SK-N-SH treated with all-trans-retinoic acid at 6 μM for 48 hours (cell line): ENCODE measurements around the gene CD59.
A peak's percentile ranks its signal among the peaks of the same experiment; 100 is the strongest.

Experiments
- ATAC-seq: fragments of 200-7000 bp; cut with Tn5 transposase; 3 replicates; pipeline ENCODE4 v1.9.1; 2020; ENCODE audit warnings: mild to moderate bottlenecking, moderate library complexity
- ARNTL ChIP-seq: fragments of 450-650 bp; formaldehyde crosslinking; IDR thresholded peaks from 2 replicates; pipeline ENCODE4 v1.5.0; 2020; ENCODE audit warnings: low read depth, mild to moderate bottlenecking, moderate library complexity, borderline replicate concordance
- BACH2 ChIP-seq: fragments of 250-450 bp; sonication (Bioruptor Pico); IDR thresholded peaks from 2 replicates; pipeline ENCODE4 v1.9.0; 2021; ENCODE audit warnings: mild to moderate bottlenecking, borderline replicate concordance
- CSDC2 ChIP-seq: fragments of 250-450 bp; sonication (Bioruptor Pico); IDR thresholded peaks from 2 replicates; pipeline ENCODE4 v1.5.0; 2020; ENCODE audit warnings: mild to moderate bottlenecking, moderate library complexity
- ESRRG ChIP-seq: fragments of 250-450 bp; sonication (Bioruptor Pico); IDR thresholded peaks from 2 replicates; pipeline ENCODE4 v1.6.1; 2021; ENCODE audit warnings: mild to moderate bottlenecking
- GLIS3 ChIP-seq: fragments of 250-450 bp; sonication (Bioruptor Pico); IDR thresholded peaks from 2 replicates; pipeline ENCODE4 v1.5.0; 2020; ENCODE audit warnings: mild to moderate bottlenecking, moderate library complexity
- ISL1 ChIP-seq: fragments of 250-450 bp; sonication (Bioruptor Pico); IDR thresholded peaks from 2 replicates; pipeline ENCODE4 v2.1.2; 2022; ENCODE audit warnings: mild to moderate bottlenecking, moderate library complexity
- OSR1 ChIP-seq: fragments of 250-450 bp; sonication (Bioruptor Pico); IDR thresholded peaks from 2 replicates; pipeline ENCODE4 v1.8.0; 2022; ENCODE audit warnings: moderate library complexity, mild to moderate bottlenecking, inconsistent platforms
- PPARA ChIP-seq: fragments of 250-450 bp; sonication (Bioruptor Pico); IDR thresholded peaks from 2 replicates; pipeline ENCODE4 v1.5.0; 2020; ENCODE audit warnings: mild to moderate bottlenecking, borderline replicate concordance
- RARB ChIP-seq: fragments of 250-450 bp; sonication (Bioruptor Pico); IDR thresholded peaks from 2 replicates; pipeline ENCODE4 v1.8.0; 2021; ENCODE audit warnings: mild to moderate bottlenecking, moderate library complexity
- SNAI2 ChIP-seq: fragments of 250-450 bp; sonication (Bioruptor Pico); IDR thresholded peaks from 2 replicates; pipeline ENCODE4 v1.5.0; 2020; ENCODE audit warnings: mild to moderate bottlenecking, moderate library complexity
- TCF4 ChIP-seq: fragments of 250-450 bp; sonication (Bioruptor Pico); IDR thresholded peaks from 2 replicates; pipeline ENCODE4 v1.8.0; 2021; ENCODE audit warnings: mild to moderate bottlenecking, moderate library complexity, borderline replicate concordance
- TOX ChIP-seq: fragments of 250-450 bp; sonication (Bioruptor Pico); IDR thresholded peaks from 2 replicates; pipeline ENCODE4 v1.8.0; 2021; ENCODE audit warnings: mild to moderate bottlenecking, moderate library complexity, borderline replicate concordance
- ZC3H10 ChIP-seq: fragments of 250-450 bp; sonication (Bioruptor Pico); IDR thresholded peaks from 2 replicates; pipeline ENCODE4 v1.5.1; 2021; ENCODE audit warnings: mild to moderate bottlenecking, moderate library complexity
- ZFP3 ChIP-seq: fragments of 250-450 bp; sonication (Bioruptor Pico); IDR thresholded peaks from 2 replicates; pipeline ENCODE4 v1.5.0; 2020; ENCODE audit warnings: mild to moderate bottlenecking, moderate library complexity
- ZFP30 ChIP-seq: fragments of 450-650 bp; formaldehyde crosslinking; IDR thresholded peaks from 2 replicates; pipeline ENCODE4 v1.5.0; 2022; ENCODE audit warnings: mild to moderate bottlenecking, moderate library complexity
- ZNF565 ChIP-seq: fragments of 450-650 bp; formaldehyde crosslinking; conservative IDR thresholded peaks from 2 replicates; pipeline ENCODE4 v1.5.0; 2020; ENCODE audit warnings: low read depth, mild to moderate bottlenecking, moderate library complexity
- ZNF70 ChIP-seq: fragments of 450-650 bp; formaldehyde crosslinking; IDR thresholded peaks from 2 replicates; pipeline ENCODE4 v1.5.0; 2020; ENCODE audit warnings: mild to moderate bottlenecking, moderate library complexity
- ZNF8 ChIP-seq: fragments of 450-650 bp; formaldehyde crosslinking; IDR thresholded peaks from 2 replicates; pipeline ENCODE4 v1.5.0; 2020; ENCODE audit warnings: mild to moderate bottlenecking, moderate library complexity
- TF ChIP-seq, protein P1 (sequence below): fragments of 250-450 bp; sonication (Bioruptor Pico); IDR thresholded peaks from 2 replicates; pipeline ENCODE4 v1.5.0; 2020; ENCODE audit warnings: mild to moderate bottlenecking, moderate library complexity
- TF ChIP-seq, protein P2 (sequence below): fragments of 250-450 bp; sonication (Bioruptor Pico); IDR thresholded peaks from 2 replicates; pipeline ENCODE4 v1.8.0; 2021; ENCODE audit warnings: low read depth, mild to moderate bottlenecking, moderate library complexity, borderline replicate concordance
- TF ChIP-seq, protein P3 (sequence below): fragments of 250-450 bp; sonication (Bioruptor Pico); IDR thresholded peaks from 2 replicates; pipeline ENCODE4 v1.5.1; 2021; ENCODE audit warnings: mild to moderate bottlenecking, moderate library complexity
- TF ChIP-seq, protein P4 (sequence below): fragments of 250-450 bp; sonication (Bioruptor Pico); IDR thresholded peaks from 2 replicates; pipeline ENCODE4 v1.5.1; 2020; ENCODE audit warnings: low read depth, mild to moderate bottlenecking, moderate library complexity
- TF ChIP-seq, protein P5 (sequence below): fragments of 250-450 bp; sonication (Bioruptor Pico); IDR thresholded peaks from 2 replicates; pipeline ENCODE4 v1.8.0; 2020; ENCODE audit warnings: mild to moderate bottlenecking, moderate library complexity, borderline replicate concordance

CD59 gene

DNA sequence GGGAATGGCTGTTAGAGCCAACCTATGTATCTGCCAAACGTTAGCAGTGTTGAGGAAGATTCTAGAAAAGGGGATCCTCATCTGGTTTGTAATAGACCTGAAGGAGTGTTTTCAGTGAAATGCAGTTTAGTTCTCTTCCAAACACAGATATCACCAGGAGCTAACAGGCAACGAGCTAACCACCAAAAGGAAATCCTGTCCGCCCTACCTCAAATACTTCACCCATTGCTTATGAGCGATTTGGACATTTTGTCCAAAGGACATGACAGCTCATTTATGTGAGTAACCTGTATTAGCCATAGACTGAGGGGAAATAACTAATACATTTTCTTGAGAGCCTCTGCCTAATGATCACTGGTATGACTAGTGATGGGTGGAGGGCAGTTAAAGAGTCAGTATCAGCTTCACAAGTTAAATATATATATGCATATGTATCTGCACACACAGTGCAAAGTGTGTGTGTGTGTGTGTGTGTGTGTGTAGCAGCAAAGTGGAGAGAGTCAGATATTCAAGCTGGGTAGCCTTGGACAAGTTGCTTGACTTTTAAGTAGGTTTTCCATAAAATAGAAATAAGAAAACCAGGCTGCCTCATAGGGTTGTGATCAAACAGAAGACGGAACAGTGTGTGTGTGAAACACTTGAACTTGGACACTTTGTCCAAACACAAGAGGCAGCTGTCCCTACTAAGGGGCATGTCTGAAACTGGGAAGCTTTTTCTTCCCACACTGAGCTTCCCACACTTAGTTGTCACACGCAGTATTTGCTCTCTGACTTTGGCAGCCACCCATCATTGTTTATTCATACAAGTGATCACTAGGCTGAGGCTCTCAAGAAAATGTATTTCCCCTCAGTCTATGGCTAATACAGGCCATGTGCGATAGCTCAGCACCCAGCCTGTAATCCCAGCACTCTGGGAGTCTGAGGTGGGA, 34.7 kb downstream of the CD59 start:
- TF ChIP-seq, protein P1, sequence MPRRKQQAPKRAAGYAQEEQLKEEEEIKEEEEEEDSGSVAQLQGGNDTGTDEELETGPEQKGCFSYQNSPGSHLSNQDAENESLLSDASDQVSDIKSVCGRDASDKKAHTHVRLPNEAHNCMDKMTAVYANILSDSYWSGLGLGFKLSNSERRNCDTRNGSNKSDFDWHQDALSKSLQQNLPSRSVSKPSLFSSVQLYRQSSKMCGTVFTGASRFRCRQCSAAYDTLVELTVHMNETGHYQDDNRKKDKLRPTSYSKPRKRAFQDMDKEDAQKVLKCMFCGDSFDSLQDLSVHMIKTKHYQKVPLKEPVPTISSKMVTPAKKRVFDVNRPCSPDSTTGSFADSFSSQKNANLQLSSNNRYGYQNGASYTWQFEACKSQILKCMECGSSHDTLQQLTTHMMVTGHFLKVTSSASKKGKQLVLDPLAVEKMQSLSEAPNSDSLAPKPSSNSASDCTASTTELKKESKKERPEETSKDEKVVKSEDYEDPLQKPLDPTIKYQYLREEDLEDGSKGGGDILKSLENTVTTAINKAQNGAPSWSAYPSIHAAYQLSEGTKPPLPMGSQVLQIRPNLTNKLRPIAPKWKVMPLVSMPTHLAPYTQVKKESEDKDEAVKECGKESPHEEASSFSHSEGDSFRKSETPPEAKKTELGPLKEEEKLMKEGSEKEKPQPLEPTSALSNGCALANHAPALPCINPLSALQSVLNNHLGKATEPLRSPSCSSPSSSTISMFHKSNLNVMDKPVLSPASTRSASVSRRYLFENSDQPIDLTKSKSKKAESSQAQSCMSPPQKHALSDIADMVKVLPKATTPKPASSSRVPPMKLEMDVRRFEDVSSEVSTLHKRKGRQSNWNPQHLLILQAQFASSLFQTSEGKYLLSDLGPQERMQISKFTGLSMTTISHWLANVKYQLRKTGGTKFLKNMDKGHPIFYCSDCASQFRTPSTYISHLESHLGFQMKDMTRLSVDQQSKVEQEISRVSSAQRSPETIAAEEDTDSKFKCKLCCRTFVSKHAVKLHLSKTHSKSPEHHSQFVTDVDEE (CRISPR knock-in tag): no peak
- TF ChIP-seq PPARA (CRISPR knock-in tag) (no peak), ZNF8 (CRISPR knock-in tag) (no peak), TOX (CRISPR knock-in tag) (no peak), RARB (CRISPR knock-in tag) (no peak), SNAI2 (CRISPR knock-in tag) (no peak), ARNTL (no peak), ESRRG (CRISPR knock-in tag) (no peak), GLIS3 (no peak), TCF4 (CRISPR knock-in tag) (no peak), OSR1 (CRISPR knock-in tag) (no peak), ZNF565 (CRISPR knock-in tag) (no peak), ZC3H10 (no peak), BACH2 (no peak), ZFP3 (no peak)
- TF ChIP-seq, protein P2, sequence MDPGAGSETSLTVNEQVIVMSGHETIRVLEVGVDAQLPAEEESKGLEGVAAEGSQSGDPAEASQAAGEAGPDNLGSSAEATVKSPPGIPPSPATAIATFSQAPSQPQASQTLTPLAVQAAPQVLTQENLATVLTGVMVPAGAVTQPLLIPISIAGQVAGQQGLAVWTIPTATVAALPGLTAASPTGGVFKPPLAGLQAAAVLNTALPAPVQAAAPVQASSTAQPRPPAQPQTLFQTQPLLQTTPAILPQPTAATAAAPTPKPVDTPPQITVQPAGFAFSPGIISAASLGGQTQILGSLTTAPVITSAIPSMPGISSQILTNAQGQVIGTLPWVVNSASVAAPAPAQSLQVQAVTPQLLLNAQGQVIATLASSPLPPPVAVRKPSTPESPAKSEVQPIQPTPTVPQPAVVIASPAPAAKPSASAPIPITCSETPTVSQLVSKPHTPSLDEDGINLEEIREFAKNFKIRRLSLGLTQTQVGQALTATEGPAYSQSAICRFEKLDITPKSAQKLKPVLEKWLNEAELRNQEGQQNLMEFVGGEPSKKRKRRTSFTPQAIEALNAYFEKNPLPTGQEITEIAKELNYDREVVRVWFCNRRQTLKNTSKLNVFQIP (CRISPR knock-in tag): no peak
- TF ChIP-seq, protein P3, sequence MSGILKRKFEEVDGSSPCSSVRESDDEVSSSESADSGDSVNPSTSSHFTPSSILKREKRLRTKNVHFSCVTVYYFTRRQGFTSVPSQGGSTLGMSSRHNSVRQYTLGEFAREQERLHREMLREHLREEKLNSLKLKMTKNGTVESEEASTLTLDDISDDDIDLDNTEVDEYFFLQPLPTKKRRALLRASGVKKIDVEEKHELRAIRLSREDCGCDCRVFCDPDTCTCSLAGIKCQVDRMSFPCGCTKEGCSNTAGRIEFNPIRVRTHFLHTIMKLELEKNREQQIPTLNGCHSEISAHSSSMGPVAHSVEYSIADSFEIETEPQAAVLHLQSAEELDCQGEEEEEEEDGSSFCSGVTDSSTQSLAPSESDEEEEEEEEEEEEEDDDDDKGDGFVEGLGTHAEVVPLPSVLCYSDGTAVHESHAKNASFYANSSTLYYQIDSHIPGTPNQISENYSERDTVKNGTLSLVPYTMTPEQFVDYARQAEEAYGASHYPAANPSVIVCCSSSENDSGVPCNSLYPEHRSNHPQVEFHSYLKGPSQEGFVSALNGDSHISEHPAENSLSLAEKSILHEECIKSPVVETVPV (CRISPR knock-in tag): no peak
- TF ChIP-seq, protein P4, sequence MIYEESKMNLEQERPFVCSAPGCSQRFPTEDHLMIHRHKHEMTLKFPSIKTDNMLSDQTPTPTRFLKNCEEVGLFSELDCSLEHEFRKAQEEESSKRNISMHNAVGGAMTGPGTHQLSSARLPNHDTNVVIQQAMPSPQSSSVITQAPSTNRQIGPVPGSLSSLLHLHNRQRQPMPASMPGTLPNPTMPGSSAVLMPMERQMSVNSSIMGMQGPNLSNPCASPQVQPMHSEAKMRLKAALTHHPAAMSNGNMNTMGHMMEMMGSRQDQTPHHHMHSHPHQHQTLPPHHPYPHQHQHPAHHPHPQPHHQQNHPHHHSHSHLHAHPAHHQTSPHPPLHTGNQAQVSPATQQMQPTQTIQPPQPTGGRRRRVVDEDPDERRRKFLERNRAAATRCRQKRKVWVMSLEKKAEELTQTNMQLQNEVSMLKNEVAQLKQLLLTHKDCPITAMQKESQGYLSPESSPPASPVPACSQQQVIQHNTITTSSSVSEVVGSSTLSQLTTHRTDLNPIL (CRISPR knock-in tag): no peak
- TF ChIP-seq, protein P5, sequence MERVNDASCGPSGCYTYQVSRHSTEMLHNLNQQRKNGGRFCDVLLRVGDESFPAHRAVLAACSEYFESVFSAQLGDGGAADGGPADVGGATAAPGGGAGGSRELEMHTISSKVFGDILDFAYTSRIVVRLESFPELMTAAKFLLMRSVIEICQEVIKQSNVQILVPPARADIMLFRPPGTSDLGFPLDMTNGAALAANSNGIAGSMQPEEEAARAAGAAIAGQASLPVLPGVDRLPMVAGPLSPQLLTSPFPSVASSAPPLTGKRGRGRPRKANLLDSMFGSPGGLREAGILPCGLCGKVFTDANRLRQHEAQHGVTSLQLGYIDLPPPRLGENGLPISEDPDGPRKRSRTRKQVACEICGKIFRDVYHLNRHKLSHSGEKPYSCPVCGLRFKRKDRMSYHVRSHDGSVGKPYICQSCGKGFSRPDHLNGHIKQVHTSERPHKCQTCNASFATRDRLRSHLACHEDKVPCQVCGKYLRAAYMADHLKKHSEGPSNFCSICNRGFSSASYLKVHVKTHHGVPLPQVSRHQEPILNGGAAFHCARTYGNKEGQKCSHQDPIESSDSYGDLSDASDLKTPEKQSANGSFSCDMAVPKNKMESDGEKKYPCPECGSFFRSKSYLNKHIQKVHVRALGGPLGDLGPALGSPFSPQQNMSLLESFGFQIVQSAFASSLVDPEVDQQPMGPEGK (CRISPR knock-in tag): no peak
- peak; percentile 36 for ATAC-seq

DNA sequence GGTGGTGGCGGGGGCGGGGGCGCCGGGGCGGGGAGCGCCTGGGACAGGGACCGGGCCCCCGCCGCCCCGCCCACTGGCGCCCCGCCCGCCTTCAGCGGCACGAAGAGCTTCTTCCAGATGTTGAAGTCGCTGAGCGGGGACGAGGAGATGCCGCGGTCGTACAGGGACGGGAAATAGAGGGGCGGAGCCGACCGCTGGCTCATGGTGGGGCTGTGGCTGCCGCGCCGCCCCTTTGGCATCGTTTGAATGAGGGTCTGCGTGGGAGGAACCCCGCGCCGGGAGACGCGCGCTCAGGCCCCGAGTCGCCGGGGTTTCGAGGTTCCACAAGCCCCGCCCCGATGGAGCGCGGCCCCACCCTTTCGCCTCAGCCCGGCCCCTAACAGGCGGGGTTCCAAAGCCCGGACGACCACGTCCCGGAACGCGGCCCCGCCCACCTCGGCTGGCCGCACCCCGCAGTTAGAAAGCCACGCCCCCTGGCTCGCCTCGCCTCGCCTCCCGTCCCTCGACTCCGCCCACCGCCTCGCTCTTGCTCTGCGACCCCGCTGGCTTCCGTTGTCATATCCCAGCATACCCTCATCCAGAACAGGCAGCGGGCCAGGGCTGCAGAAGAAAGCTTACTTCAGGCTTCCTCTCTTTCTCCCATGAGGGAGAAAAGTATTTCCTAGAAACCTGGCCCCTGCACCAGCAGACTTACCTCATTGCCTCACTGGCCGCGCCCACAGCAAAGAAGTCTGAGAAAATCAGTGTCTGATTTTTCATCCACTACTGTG, 35.5 kb downstream of the CD59 start, which contains the start of gene C11orf91:
Gene C11orf91 (minus strand): TSS at position 325 of the 770 bp plus-strand sequence. CDS start 86 bp downstream, at position 239.
- peak; percentile 86 for ATAC-seq

More for the DNA sequence above, 35.5 kb downstream of the CD59 start, which contains the start of gene C11orf91:
- TF ChIP-seq ZC3H10 (no peak), RARB (CRISPR knock-in tag) (no peak), ARNTL (no peak), TOX (CRISPR knock-in tag) (no peak), ZNF8 (CRISPR knock-in tag) (no peak), ZNF565 (CRISPR knock-in tag) (no peak), ZFP30 (no peak), OSR1 (CRISPR knock-in tag) (no peak), BACH2 (no peak), ZNF70 (CRISPR knock-in tag) (no peak), CSDC2 (CRISPR knock-in tag) (no peak), ISL1 (CRISPR knock-in tag) (no peak)
- TF ChIP-seq, protein P3 (CRISPR knock-in tag): no peak
- TF ChIP-seq, protein P4 (CRISPR knock-in tag): no peak
